Neural progenitor cell (in vitro differentiated cells): ENCODE measurements around the gene MSANTD1. TPM values are rescaled to one million over a fixed set of nuclear protein-coding genes. Genes with fewer than 3 reads are reported as not detected.

Experiments
- DNase-seq: peaks from one replicate; pipeline ENCODE4 v3.0.0-alpha.2; 2016; ENCODE audit warnings: low spot score
- H2AFZ ChIP-seq: fragments of 200-600 bp; sonication (generic); replicated peaks from 2 replicates; pipeline ENCODE4 v1.6.1; 2016; ENCODE audit warnings: antibody characterized with exemption
- H3F3A ChIP-seq: fragments of 200-600 bp; sonication (generic); 2 replicates; pipeline ENCODE4 v1.6.1; 2016; ENCODE audit warnings: antibody characterized with exemption, low read depth
- H3K27ac ChIP-seq: fragments of 200-600 bp; sonication (generic); 2 replicates; pipeline ENCODE4 v1.5.1; 2016; ENCODE audit warnings: mild to moderate bottlenecking
- H3K27me3 ChIP-seq: fragments of 200-600 bp; sonication (generic); 2 replicates; pipeline ENCODE4 v1.6.1; 2016; ENCODE audit warnings: mild to moderate bottlenecking, moderate library complexity
- H3K36me3 ChIP-seq: fragments of 200-600 bp; sonication (generic); 2 replicates; pipeline ENCODE4 v1.5.1; 2016
- H3K4me1 ChIP-seq: fragments of 200-600 bp; sonication (generic); 2 replicates; pipeline ENCODE4 v1.6.1; 2016; ENCODE audit warnings: mixed run types
- H3K4me2 ChIP-seq: fragments of 200-600 bp; sonication (generic); 2 replicates; pipeline ENCODE4 v1.6.1; 2016
- H3K4me3 ChIP-seq: fragments of 200-600 bp; sonication (generic); 2 replicates; pipeline ENCODE4 v1.5.1; 2016
- H3K79me2 ChIP-seq: fragments of 200-600 bp; sonication (generic); 2 replicates; pipeline ENCODE4 v1.6.1; 2016; ENCODE audit warnings: low read depth
- H3K9ac ChIP-seq: fragments of 200-600 bp; sonication (generic); 2 replicates; pipeline ENCODE4 v1.6.1; 2016
- H3K9me3 ChIP-seq: fragments of 200-600 bp; sonication (generic); 2 replicates; pipeline ENCODE4 v1.5.1; 2016; ENCODE audit warnings: low read depth
- H4K20me1 ChIP-seq: fragments of 200-600 bp; sonication (generic); 2 replicates; pipeline ENCODE4 v1.6.1; 2016; ENCODE audit warnings: low read depth
- H3K27ac Mint-ChIP-seq: 3 replicates; pipeline ENCODE4 v1.8.0; 2021; ENCODE audit warnings: mixed read lengths
- H3K27me3 Mint-ChIP-seq: 2 replicates; pipeline ENCODE4 v1.8.0; 2022; ENCODE audit warnings: low read depth, mild to moderate bottlenecking, inconsistent platforms, moderate library complexity, mixed read lengths; ENCODE audit not compliant: insufficient read depth
- H3K36me3 Mint-ChIP-seq: 3 replicates; pipeline ENCODE4 v1.8.0; 2021; ENCODE audit warnings: mixed read lengths
- H3K4me1 Mint-ChIP-seq: 3 replicates; pipeline ENCODE4 v1.8.0; 2021; ENCODE audit warnings: mixed read lengths
- H3K4me3 Mint-ChIP-seq: 3 replicates; pipeline ENCODE4 v1.8.0; 2021; ENCODE audit warnings: mild to moderate bottlenecking, moderate library complexity, mixed read lengths
- H3K9me3 Mint-ChIP-seq: 3 replicates; pipeline ENCODE4 v1.8.0; 2020; ENCODE audit warnings: mixed read lengths
- CTCF ChIP-seq: fragments of 200-600 bp; sonication (generic); IDR thresholded peaks from 2 replicates; pipeline ENCODE4 v1.5.1; 2017; ENCODE audit warnings: antibody characterized with exemption, mild to moderate bottlenecking
- EZH2 ChIP-seq: fragments of 200-600 bp; sonication (generic); IDR thresholded peaks from 2 replicates; pipeline ENCODE4 v1.6.1; 2017; ENCODE audit warnings: antibody characterized with exemption, mild to moderate bottlenecking, moderate library complexity
- EZH2phosphoT487 ChIP-seq: fragments of 200-600 bp; sonication (generic); IDR thresholded peaks from 2 replicates; pipeline ENCODE4 v1.6.1; 2017; ENCODE audit warnings: antibody characterized with exemption
- total RNA-seq: library from RNA; depleted of rRNA; stranded (reverse); fragments of >200 nt; gene quantifications from 2 replicates; pipeline ENCODE4 v1.2.3, GENCODE V29; 2015; ENCODE audit warnings: low replicate concordance

MSANTD1 gene
- total RNA-seq, 1 donor from 2014 or later, result 0.17 TPM

GRCh38 chr4:3291969-3292570 lies 43.1 kb downstream of the MSANTD1 start:
- Histone ChIP-seq H3K79me2 (peaks cover 38% of the 10 kb centered on the region), H2AFZ (peak overlapping the region; percentile 90), H3K9ac (peak overlapping the region; percentile 4), H3K27me3 (no peaks in the 10 kb centered on the region), H3K9me3 (no peaks in the 10 kb centered on the region), H3K4me3 (peak overlapping the region; percentile 71), H3K27ac (peak overlapping the region; percentile 80), H4K20me1 (peaks cover 10% of the 10 kb centered on the region), H3K4me1 (peaks cover 32% of the 10 kb centered on the region), H3K36me3 (no peaks in the 10 kb centered on the region), H3F3A (peaks cover 40% of the 10 kb centered on the region), H3K4me2 (peak overlapping the region; percentile 92)
- Mint-ChIP-seq H3K27me3 (peaks cover 6% of the 10 kb centered on the region), H3K36me3 (peaks cover 23% of the 10 kb centered on the region), H3K4me1 (peaks cover 26% of the 10 kb centered on the region), H3K4me3 (peak overlapping the region; percentile 91), H3K9me3 (peaks cover 19% of the 10 kb centered on the region), H3K27ac (peak overlapping the region; percentile 82)
- DNase-seq, result peak; percentile 75
- TF ChIP-seq EZH2phosphoT487, result peak; percentile 5
- no peak for TF ChIP-seq EZH2

GRCh38 chr4:3292571-3293400 lies 43.8 kb downstream of the MSANTD1 start, which contains the start of gene RGS12:
RGS12 (plus strand) TSS chr4:3293021; CDS start chr4:3316171, 23,150 bp downstream.
- Histone ChIP-seq H4K20me1 (peaks cover 17% of the 10 kb centered on the region), H3K36me3 (no peaks in the 10 kb centered on the region), H3K9ac (peak within 1 kb of the TSS; percentile 77), H3K27ac (peak within 1 kb of the TSS; percentile 80), H3K4me2 (peak within 1 kb of the TSS; percentile 92), H2AFZ (peak within 1 kb of the TSS; percentile 90), H3F3A (peaks cover 47% of the 10 kb centered on the region), H3K27me3 (no peaks in the 10 kb centered on the region), H3K79me2 (peaks cover 45% of the 10 kb centered on the region), H3K4me1 (peaks cover 39% of the 10 kb centered on the region), H3K9me3 (no peaks in the 10 kb centered on the region), H3K4me3 (peak within 1 kb of the TSS; percentile 79)
- Mint-ChIP-seq H3K9me3 (peaks cover 25% of the 10 kb centered on the region), H3K36me3 (peaks cover 28% of the 10 kb centered on the region), H3K27me3 (peaks cover 6% of the 10 kb centered on the region), H3K27ac (peak within 1 kb of the TSS; percentile 98), H3K4me3 (peak within 1 kb of the TSS; percentile 95), H3K4me1 (peaks cover 27% of the 10 kb centered on the region)
- TF ChIP-seq EZH2phosphoT487, result no peak
- no peak for TF ChIP-seq EZH2
- TF ChIP-seq CTCF, result no peak
- DNase-seq, result peak; percentile 97

GRCh38 chr4:3293401-3294391 lies 44.7 kb downstream of the MSANTD1 start:
- Mint-ChIP-seq H3K4me1 (peaks cover 34% of the 10 kb centered on the region), H3K27ac (peak overlapping the region; percentile 98), H3K27me3 (peaks cover 6% of the 10 kb centered on the region), H3K4me3 (peak overlapping the region; percentile 95), H3K36me3 (peaks cover 32% of the 10 kb centered on the region), H3K9me3 (peaks cover 30% of the 10 kb centered on the region)
- no peak for TF ChIP-seq EZH2
- TF ChIP-seq EZH2phosphoT487, result no peak
- no peak for TF ChIP-seq CTCF
- Histone ChIP-seq H3K9ac (peak overlapping the region; percentile 77), H4K20me1 (peaks cover 26% of the 10 kb centered on the region), H3F3A (peaks cover 48% of the 10 kb centered on the region), H3K4me1 (peaks cover 48% of the 10 kb centered on the region), H2AFZ (no peak overlapping the region), H3K27ac (peak overlapping the region; percentile 76), H3K9me3 (no peaks in the 10 kb centered on the region), H3K27me3 (no peaks in the 10 kb centered on the region), H3K79me2 (peaks cover 54% of the 10 kb centered on the region), H3K4me2 (peak overlapping the region; percentile 81), H3K36me3 (no peaks in the 10 kb centered on the region), H3K4me3 (peak overlapping the region; percentile 79)
- no peak for DNase-seq
